Measurements from ENCODE around the gene MAPKAPK2. TPM values are rescaled to one million over a fixed set of nuclear protein-coding genes. Genes with fewer than 3 reads are reported as not detected.

Gene MAPKAPK2
- total RNA-seq, 1 donor from 2014 or later = 20.7 TPM

DNA sequence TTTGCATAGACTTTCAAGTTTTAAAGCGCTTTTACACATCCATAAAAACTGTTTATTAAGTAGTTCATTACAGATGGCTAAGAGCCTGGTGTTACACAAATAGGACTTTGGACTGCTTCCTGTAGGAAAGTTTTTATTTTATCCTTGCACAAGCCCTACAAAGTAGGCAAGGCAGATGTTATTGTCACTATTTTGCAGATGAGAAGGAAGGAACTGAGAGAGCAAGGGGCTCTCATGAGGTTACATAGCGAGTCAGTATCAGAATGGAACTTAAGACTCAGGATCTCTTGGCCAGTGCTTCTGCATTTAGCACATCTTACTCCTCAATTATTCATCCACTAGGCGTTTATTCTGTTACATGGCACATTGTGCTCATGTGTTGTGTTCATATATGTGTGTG is 2.6 kb upstream of the MAPKAPK2 start:
- DNase-seq (ENCODE audit: low spot score) = no peak

DNA sequence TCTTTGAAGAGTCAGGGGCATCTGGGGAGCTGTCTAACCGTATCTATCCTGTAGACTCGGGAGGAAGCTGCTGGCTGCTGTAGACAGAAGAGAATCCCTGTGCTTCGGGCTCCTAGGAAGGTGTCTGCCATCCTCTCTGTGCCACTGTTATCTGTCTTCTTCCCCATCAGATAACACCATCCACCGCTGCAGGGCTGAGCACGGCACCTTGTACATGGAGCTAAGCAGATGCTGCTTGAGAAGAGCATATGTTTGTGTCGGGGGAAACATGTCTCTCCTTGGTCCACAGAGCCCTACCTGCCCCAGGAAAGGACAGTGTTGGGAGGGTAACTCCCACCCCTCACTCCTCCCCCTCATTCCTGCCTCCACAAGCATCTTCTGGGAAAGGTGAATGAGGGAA is 1.4 kb upstream of the MAPKAPK2 start:
- DNase-seq (ENCODE audit: low spot score) = no peak

DNA sequence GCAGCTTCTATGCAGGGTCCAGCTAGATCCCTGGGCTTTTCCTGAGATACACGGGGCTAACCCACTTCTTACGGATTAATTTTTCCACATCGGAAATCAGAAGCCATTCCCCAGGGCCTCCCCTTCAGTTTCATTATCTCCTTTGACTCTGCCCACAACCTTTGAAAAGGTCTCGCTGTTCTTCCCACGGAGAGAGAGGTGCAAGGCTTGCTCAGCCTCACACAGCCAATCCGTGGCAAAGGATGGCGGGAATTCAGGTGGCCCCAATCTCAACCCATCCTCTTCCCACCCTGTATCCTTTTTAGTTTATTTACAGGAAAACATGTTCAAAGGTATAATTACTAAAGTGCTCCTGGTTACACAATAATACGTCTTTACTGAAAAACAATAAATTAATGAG is 702 bp upstream of the MAPKAPK2 start:
- no peak for DNase-seq (ENCODE audit: low spot score)

DNA sequence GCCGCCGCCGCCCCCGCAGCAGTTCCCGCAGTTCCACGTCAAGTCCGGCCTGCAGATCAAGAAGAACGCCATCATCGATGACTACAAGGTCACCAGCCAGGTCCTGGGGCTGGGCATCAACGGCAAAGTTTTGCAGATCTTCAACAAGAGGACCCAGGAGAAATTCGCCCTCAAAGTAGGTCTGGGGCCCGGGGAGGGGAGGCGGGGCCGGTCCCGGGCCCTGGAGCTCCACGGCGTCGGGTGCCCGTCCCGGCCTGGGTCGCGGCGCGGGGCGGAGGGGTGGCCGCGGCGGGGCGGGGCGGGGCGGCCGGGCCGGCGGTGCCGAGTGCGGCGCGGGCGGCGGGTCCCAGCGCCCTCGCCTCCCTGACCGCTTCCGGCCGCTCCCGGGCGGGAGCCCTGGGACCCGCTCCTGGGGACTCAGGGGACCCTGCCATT is 646 bp downstream of the MAPKAPK2 start:
- DNase-seq (ENCODE audit: low spot score) = peak; percentile 24

DNA sequence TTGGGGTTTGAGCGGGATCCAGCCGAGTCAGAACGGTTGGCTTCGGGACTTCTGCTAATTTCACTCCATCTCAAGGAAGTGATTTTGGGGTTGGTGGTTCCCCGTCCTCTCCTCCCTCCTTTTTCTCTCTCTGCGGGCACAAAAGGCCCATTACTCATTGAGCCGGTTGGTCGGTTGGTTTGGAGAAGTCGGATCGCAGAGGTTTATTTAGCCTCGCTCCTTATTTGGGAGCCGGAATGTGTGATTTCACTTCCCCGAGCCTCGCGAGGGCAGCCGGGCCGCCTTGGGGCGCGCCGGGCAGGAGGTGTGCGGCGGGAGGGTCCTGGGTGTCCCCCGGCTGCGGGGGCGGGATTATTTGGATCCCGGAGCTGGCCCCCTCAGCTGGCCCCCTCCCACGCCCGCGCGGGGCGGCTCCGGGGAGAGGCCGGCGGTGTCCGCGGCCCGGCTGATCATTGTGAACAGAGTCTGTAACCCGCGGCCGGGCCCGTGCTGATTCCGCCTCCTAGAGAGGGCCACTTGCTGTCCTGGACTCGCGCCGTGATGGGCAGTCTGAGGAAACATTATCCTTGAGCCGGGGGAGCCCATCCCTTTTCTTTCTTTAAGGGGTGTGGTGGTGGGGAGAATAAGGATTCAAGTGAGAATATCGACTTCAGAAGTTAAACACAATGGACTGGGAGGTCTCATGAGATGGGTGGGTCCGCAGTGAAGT is 1.2 kb downstream of the MAPKAPK2 start:
- peak; percentile 81 for DNase-seq (ENCODE audit: low spot score)

DNA sequence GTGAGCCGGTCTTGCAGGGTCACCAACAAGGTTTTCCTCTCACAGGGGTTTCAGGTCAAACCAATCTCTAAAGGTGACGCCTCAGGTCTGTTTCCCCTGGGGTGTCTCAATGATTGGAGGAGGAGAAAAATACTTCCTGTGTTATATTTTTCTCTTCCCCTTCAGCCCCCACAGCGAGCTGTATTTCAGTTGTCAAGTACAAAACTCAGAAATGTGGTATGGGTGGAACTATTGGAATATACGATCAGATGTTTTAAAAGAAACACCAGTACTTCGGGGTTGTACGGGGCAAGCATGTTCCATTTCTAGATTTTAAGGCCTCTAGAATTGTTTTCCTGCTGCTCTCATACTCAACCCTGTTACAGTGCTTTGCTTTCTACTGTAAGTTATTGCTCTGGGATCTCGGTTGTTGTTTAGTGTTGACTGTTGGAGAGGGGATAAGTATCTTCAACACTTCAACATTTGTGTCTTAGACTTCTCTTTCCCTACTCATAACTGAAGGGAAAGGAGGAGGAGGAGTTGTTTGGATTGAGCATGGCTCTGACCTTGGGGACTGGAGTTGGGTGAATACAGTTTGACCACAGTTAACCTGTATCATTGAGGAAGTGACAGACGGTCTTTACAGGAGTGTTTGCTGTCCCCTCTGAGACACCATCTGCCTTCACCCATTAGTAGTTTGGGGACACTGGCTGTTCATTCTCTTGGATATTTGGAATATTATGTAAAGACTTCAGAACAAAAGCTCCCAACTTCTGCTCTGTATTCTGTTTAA is 2.0 kb downstream of the MAPKAPK2 start:
- peak; percentile 17 for DNase-seq (ENCODE audit: low spot score)

DNA sequence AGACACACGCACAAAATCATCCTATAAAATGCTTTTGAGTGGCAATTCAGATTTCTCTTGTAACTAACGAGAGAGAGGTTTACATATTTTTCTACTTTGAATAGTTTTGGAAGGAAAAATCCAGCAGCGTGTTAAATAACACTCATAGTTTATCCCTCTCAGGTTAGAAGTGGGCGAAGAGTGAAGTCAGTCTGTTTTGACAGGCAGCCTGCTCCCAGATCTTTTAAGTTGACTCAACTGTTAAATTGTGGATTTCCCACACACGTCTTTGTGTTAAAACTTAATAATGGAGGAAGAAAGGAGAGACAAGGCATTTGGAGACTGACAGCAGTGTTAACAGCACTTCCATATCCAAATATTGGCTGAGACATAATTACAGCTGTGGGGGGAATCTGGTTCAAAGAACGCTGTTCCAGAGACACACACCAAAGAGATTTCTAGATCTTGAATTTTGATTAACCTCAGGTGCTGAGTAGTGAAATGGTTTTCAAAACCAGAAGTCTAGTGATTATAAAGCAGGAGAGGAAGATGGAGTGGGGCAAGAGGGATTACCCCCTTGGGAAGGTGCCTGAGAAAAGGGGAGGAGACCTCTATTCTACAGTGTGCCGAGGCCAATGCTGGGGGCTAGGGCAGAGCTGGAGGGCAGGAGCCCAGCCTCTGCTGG is 2.7 kb downstream of the MAPKAPK2 start:
- DNase-seq (ENCODE audit: low spot score) = no peak

DNA sequence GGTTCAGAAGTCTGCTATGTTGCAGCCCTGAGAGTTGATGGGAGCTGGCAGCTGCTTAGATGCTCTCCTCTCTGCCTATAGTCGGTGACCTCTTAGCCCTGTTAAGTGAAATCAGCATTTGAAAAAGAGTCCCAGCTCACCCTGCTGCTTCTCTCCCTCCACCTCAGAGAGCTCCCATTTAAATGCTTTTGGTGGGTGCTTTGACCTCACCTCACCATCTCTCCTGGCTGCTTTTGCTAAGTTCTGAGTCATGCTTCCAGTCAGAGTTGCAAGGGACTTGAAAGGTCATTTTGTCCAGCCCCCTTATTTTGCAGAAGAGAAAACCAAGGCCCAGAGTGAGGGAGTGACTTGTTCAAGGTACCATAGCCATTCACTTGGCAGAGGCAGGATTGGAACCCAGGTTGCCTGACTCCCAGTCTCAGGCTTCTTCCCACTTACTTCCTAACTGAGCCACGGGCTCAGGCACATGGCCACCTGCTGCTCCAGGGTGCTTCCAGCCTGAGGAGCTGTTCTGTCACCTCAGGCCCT is 3.3 kb downstream of the MAPKAPK2 start:
- DNase-seq (ENCODE audit: low spot score) = no peak

DNA sequence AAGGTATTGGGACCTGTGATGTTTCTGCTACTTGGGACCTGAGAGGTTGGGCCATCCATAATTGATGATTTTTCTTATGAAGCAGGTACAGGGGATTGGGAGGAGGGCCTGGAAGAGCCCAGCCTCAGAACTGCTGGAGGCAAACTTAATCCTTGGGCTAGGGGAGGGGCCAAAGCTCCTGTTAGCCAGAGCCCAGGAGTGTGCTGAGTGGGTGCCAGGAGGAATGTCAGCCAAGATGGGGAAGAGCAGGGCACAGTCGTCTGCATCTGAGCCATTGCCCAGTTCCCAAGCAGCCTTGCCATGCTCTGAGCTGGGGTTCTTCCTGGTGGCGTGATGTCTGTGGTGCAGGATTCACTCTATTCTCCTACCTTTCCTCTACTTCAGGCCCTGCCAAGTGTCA is 5.8 kb downstream of the MAPKAPK2 start:
- DNase-seq (ENCODE audit: low spot score) = no peak

DNA sequence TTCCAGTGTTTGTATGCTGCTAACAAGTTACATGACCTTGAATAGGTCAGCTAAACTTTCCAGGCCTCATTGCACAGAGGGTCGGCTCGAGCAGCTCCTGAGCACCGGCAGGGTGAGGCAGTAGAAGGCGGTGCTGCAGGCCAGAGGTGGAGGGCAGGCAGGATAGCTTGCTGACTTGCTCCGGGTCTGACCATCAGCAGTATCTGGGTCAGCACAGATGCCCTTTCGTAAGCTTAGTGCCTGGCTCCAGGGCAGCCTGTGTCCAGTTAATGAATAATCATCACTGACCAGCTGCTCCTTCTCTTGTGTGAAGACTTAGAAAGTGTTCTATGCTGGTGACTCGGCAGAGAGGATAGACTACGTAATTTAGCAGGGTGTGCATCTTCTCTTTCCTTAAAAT is 6.9 kb downstream of the MAPKAPK2 start:
- DNase-seq (ENCODE audit: low spot score) = no peak

DNA sequence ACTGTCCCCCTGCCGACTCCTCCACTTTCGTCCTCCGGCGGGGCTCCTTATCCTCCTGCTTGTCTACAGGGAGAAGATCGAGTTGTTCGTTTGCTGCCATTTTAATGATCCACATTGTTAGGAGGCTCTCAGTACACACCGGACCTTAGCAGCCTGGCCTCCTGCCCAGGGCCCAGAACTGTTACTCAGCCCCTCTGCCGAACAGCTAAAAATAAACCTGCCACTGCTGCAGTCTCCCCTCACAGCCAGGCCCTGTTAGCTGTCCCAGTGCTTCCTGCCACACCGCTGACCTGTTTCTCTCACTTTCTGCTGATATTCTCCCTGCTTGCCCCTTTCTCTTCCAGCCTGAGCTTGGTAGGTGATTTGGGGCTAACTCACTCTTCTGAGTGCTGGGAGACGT is 8.3 kb downstream of the MAPKAPK2 start:
- DNase-seq (ENCODE audit: low spot score) = peak; percentile 42

DNA sequence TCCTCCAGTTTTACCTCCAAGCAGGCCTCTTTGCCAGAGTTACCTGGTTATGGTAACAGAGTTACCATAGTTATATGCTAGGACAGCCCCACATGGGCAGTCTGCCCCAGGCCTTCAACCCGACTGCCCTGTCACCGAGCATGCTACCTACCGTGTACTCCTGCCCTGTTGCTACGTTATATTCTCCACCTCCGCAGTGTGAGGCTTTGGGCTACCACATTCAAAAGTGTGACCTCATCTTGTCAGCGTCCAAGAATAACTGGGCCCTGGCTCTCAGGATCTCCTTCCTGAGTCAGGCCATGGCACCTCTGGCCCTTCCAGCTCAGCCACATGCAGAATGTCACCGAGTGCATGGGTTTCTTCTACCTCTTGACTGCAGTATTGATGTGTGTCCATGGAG is 8.9 kb downstream of the MAPKAPK2 start:
- DNase-seq (ENCODE audit: low spot score) = no peak

DNA sequence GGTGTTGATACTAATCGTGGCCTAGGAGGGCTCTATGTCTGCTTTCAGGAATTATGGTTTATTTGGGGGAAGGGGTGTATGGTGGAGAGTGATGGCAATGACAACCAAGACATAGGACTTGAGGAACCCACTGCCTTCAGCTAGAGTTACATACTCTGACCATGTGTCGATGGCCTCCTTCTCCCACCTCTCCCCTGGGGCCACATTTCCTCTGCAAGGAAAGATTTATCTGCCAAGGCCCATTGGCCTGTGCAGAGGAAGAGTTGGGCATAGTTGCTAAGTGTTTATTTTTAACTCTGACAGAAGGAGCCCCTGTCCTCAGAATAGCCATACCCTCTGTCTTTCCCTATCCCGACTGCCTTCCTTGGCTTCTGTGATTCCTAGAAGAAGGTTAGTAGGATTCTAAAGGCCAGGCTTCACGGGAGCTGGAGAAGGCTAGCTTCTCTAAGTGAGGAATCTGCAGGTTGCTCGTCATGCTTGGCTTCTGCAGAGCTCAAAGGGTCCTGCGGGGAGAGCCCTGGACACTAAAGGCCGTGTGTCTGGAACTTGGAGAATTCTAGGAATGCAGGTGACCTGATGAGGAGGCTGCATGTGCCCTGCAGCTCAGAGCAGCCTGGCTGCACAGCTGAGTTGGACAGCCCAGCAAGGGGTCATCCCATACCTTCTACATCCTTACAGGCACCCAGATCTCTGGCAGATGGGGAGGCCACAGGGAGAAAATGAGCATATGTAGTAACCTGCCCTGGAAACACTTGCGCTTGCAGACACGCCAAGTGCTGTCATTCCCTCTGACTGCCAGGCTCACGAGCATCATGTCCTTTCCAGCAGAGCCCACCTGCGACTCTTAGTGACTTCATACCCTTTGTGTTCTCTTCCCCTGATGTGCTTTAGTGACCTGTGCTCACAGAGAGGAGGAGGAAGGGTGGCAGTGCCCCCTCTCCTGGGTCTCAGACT is 9.7 kb downstream of the MAPKAPK2 start:
- no peak for DNase-seq (ENCODE audit: low spot score)

DNA sequence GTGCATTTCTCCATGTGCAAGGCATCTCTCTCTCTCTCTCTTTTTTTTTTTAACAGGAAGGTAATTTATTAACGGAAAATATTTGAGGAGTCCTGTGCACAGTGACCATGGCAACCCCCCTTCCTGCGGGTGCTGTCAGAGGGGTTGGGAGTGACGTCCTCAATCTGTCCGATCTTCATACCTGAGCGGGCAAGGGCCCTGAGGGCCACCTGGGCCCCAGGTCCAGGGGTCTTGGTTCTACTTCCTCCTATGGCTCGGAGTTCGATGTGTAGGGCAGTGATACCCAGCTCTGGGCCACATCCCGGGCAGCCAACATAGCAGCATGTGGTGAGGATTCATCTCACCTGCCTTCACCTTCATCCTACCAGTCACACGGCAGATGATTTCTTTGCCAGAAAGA is 11.0 kb downstream of the MAPKAPK2 start:
- no peak for DNase-seq (ENCODE audit: low spot score)

DNA sequence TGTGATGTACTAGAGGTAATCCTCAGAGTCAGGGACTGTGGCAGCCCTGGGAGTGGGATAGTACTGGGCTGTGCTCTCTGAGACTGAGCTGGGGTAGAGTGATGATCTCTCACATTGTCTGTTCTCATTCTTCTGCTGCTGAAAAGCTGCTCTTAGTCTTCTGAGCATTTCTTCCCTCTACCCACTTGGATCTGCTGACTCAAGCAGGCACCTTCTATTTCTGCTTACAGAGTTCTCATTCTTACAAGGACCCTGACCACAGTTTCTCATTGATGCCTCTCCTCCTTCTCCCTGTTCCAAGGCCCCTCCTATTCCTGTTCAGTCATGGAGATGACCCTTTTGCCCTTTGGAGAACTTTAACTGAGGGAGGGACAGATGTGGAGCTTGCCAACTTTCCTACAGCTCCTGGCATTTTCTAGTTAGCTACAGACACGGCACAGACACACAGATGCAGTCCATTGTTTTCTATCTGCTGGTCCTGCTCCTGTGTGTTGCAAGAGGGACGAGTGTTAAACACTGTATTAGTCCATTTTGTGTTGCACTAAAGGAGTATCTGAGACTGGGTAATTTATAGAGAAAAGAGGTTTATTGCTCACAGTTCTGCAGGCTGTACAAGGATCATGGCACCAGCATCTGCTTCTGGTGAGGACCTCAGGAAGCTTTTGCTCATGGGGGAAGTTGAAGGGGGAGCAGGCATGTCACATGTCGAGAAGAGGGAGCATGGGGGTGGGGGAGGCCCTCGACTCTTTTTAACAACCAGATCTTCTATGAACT is 12.3 kb downstream of the MAPKAPK2 start:
- no peak for DNase-seq (ENCODE audit: low spot score)

DNA sequence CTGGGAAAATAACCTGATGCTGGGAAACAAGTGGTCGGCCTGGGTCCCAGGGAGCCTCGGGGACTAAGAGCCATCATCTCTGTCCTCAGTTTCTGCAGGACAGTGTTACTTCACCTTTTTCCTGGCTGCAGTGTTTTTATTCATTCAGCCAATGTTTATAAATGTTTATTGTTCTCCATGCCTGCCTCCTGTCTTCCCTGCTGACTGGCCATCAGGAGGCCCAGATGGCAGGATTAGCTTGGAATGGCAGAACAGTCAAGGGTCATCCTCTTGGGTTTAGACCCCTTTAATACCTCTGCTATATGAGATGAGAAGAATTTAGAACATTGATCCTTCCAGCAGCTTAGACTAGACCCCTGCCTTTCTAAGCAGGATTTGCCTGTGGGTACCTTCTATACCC is 13.3 kb downstream of the MAPKAPK2 start:
- DNase-seq (ENCODE audit: low spot score) = no peak

DNA sequence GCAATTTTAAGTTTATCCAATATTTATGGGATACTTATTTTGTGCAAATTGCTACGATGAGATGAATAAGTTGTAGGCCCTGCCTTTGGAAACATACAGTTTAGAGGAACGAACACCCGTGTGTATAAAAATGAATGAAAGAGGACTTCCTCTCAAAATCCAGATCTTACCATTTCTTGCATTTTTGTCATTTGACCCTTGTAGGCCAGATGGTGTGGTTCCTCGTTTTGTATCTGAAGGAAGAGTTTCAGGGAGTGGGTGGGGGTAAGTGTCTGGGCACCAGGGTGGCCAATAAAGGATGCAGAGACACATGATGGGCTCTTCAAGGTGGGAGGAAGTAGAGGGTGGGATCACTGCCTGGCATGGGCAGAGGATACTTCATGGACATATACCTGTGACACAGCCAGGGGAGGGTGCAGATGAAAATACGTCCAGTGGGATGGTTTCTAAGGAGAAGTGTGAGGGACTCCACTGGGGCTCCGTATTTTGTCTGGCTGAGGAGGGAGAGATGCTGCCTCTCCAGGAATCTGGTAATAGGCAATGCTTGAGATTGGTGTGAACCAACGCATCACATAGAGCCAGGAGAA is 14.4 kb downstream of the MAPKAPK2 start:
- DNase-seq (ENCODE audit: low spot score) = no peak

DNA sequence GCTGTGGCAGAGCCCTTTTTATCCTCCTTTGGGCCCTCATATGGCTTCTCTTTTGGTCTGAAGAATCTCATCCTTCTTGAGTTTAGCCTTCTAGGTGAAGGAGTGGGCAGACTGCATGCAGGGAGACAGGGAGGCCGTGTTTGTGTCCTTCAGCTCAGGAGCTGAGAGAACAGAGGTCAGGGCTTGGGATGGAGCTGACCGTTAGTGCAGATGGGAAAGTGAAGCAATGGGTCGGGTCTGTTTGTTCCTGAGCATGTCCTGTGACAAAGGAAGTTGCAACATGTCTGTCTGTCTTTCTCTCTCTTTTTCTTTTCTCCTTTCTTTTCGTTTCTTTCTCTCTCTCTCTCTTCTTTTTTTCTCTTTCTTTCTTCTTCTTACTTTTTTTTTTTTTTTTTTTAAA is 14.9 kb downstream of the MAPKAPK2 start:
- no peak for DNase-seq (ENCODE audit: low spot score)

DNA sequence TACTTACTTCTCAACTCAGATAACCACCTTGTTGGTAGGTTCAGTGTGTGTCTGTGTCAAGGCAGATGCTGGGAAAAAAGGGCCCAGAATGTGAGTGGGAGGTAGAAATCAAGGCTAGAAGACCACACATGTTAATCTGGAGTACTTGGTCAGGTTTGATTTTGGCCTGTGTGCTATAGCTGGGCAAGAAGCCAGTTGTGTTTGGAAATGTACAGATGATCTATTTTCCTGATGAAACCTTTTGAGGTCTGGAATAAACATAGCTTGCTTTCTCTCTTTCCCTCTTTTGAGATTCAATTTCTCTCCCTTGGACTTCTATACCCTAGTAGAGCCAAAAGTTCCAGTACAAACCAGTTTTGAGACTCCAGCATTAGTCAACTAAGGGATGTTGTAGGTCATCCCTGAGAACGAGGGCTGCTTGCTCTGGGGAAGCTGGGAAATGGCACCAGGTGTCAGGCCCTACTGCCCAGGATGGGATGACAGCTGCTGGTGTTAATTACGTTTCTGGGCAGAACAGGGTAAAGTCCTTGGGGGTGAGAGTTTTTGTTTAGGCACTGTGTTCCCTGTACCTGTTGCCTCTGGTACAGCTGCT is 15.8 kb downstream of the MAPKAPK2 start:
- DNase-seq (ENCODE audit: low spot score) = no peak

DNA sequence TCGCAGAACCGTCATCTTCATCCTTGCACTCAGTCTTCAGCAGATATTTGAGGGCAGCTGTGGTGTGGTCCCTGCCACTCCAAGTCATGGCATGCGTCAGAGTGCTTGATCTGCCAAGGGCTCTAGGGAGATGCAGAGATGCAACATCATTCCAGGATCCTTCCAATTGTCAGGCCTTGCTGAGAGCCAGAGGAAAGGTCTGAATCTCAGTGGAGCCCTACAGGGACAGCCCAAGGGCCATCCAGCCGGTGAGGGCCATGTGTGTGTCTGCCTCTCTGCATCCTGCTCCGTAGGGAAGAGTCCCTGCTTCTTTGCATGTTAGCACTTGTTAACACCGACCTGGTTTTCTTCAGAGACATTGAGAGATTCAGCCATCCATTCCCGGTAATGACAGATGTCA is 17.6 kb downstream of the MAPKAPK2 start:
- DNase-seq (ENCODE audit: low spot score) = no peak

Measured in umbilical cord (tissue), 2 donors.